HG03159 (cell line): Measurements from ENCODE around the gene DGUOK.
"Not testable (repeated sequence)": the region's sequence is repeated elsewhere in the genome, so short reads cannot be mapped to it uniquely, and the experiment has no call there.

Experiments used
- ATAC-seq: cut with Tn5 transposase; IDR thresholded peaks from one replicate; pipeline ENCODE4 v1.9.1; 2021; ENCODE audit warnings: mild to moderate bottlenecking, moderate library complexity; ENCODE audit not compliant: unreplicated experiment

Gene DGUOK

GRCh38 chr2:73926493-73927327 lies at the start of gene DGUOK:
TSS of gene DGUOK (plus strand) at chr2:73926880. CDS start at chr2:73926911, 31 bp downstream.
- ATAC-seq, result peak; percentile 98

- peak; percentile 53 for ATAC-seq
Measured at GRCh38 chr2:73877071-73877802, 49.4 kb upstream of the DGUOK start.

GRCh38 chr2:73877984-73878383 lies 48.7 kb upstream of the DGUOK start:
- ATAC-seq, result not testable (repeated sequence)

- ATAC-seq, result no peak
Measured at GRCh38 chr2:73885406-73885805, 41.3 kb upstream of the DGUOK start.

GRCh38 chr2:73886357-73886756 lies 40.3 kb upstream of the DGUOK start:
- no peak for ATAC-seq

GRCh38 chr2:73887596-73888353 lies 38.9 kb upstream of the DGUOK start:
- ATAC-seq, result not testable (repeated sequence)

- ATAC-seq, result no peak
Measured at GRCh38 chr2:73888388-73888787, 38.3 kb upstream of the DGUOK start.

GRCh38 chr2:73889206-73889605 lies 37.5 kb upstream of the DGUOK start:
- ATAC-seq, result no peak

GRCh38 chr2:73890301-73891092 lies 36.2 kb upstream of the DGUOK start:
- no peak for ATAC-seq

GRCh38 chr2:73891276-73891901 lies 35.3 kb upstream of the DGUOK start:
- no peak for ATAC-seq

- ATAC-seq, result no peak
Measured at GRCh38 chr2:73892631-73893329, 33.9 kb upstream of the DGUOK start, which contains the start of gene ACTG2. TSS of gene ACTG2 (plus strand) at chr2:73893008. CDS start at chr2:73901312, 8,304 bp downstream.

GRCh38 chr2:73893764-73894474 lies 32.8 kb upstream of the DGUOK start:
- no peak for ATAC-seq

- ATAC-seq, result no peak
Measured at GRCh38 chr2:73894475-73894850, 32.2 kb upstream of the DGUOK start.

GRCh38 chr2:73894877-73895276 lies 31.8 kb upstream of the DGUOK start:
- ATAC-seq, result no peak

GRCh38 chr2:73895473-73895872 lies 31.2 kb upstream of the DGUOK start:
- no peak for ATAC-seq

GRCh38 chr2:73896362-73897239 lies 30.1 kb upstream of the DGUOK start:
- peak; percentile 54 for ATAC-seq

GRCh38 chr2:73897240-73897583 lies 29.5 kb upstream of the DGUOK start:
- ATAC-seq, result no peak

- no peak for ATAC-seq
Measured at GRCh38 chr2:73897934-73898333, 28.7 kb upstream of the DGUOK start.
